DOHH2 (cell line): ENCODE results near the gene ASIC5.

Experiments
- H3F3A ChIP-seq: fragments of 200-600 bp; sonication (generic), shearing (Covaris generic); 2 replicates; pipeline ENCODE4 v1.6.0; 2016; ENCODE audit warnings: antibody characterized with exemption, mild to moderate bottlenecking; ENCODE audit not compliant: control insufficient read depth, insufficient read depth
- H3K27ac ChIP-seq: fragments of 200-600 bp; sonication (generic); 2 replicates; pipeline ENCODE4 v1.5.1; 2014; ENCODE audit warnings: low read depth, mild to moderate bottlenecking, low read length, moderate library complexity
- H3K27me3 ChIP-seq: fragments of 200-600 bp; sonication (generic); 2 replicates; pipeline ENCODE4 v1.6.1; 2014; ENCODE audit warnings: mild to moderate bottlenecking, low read length, mixed read lengths; ENCODE audit not compliant: control insufficient read depth
- H3K36me3 ChIP-seq: fragments of 200-600 bp; sonication (generic); 2 replicates; pipeline ENCODE4 v1.6.1; 2014; ENCODE audit warnings: mild to moderate bottlenecking, low read length, moderate library complexity, mixed read lengths; ENCODE audit not compliant: control insufficient read depth
- H3K4me1 ChIP-seq: fragments of 200-600 bp; sonication (generic); 2 replicates; pipeline ENCODE4 v1.6.1; 2014; ENCODE audit warnings: mild to moderate bottlenecking, low read length, mixed read lengths; ENCODE audit not compliant: control insufficient read depth
- H3K4me2 ChIP-seq: fragments of 200-600 bp; sonication (generic); 2 replicates; pipeline ENCODE4 v1.6.0; 2014; ENCODE audit warnings: mild to moderate bottlenecking, low read length, moderate library complexity
- H3K4me3 ChIP-seq: fragments of 200-600 bp; sonication (generic); 2 replicates; pipeline ENCODE4 v1.5.1; 2014; ENCODE audit warnings: mild to moderate bottlenecking, low read length, mixed read lengths
- H3K79me2 ChIP-seq: fragments of 200-600 bp; sonication (generic); 2 replicates; pipeline ENCODE4 v1.6.1; 2014; ENCODE audit warnings: mild to moderate bottlenecking, low read length, mixed read lengths; ENCODE audit not compliant: control insufficient read depth
- H3K9me2 ChIP-seq: fragments of 200-600 bp; sonication (generic); replicated peaks from 2 replicates; pipeline ENCODE4 v1.6.1; 2014; ENCODE audit warnings: mild to moderate bottlenecking, low read length, mixed read lengths; ENCODE audit not compliant: control insufficient read depth
- H3K9me3 ChIP-seq: fragments of 200-600 bp; sonication (generic); 2 replicates; pipeline ENCODE4 v1.6.1; 2014; ENCODE audit warnings: antibody characterized with exemption, low read length, mixed read lengths; ENCODE audit not compliant: control insufficient read depth, insufficient read depth
- H4K20me1 ChIP-seq: fragments of 200-600 bp; sonication (generic); 2 replicates; pipeline ENCODE4 v1.6.0; 2014; ENCODE audit warnings: low read depth, mild to moderate bottlenecking, antibody characterized with exemption, low read length, moderate library complexity; ENCODE audit not compliant: control insufficient read depth, insufficient read depth
- EZH2phosphoT487 ChIP-seq: fragments of 200-600 bp; sonication (generic); IDR thresholded peaks from 2 replicates; pipeline ENCODE4 v1.6.1; 2017; ENCODE audit warnings: borderline replicate concordance, mild to moderate bottlenecking, antibody characterized with exemption, low read length, moderate library complexity, mixed read lengths
- TF ChIP-seq, protein P1 (sequence below): fragments of 200-600 bp; sonication (generic); IDR thresholded peaks from one replicate; pipeline ENCODE4 v1.5.1; 2014; ENCODE audit warnings: antibody characterized with exemption, mild to moderate bottlenecking, low read depth, low read length; ENCODE audit not compliant: poor library complexity, severe bottlenecking

ASIC5 gene

DNA sequence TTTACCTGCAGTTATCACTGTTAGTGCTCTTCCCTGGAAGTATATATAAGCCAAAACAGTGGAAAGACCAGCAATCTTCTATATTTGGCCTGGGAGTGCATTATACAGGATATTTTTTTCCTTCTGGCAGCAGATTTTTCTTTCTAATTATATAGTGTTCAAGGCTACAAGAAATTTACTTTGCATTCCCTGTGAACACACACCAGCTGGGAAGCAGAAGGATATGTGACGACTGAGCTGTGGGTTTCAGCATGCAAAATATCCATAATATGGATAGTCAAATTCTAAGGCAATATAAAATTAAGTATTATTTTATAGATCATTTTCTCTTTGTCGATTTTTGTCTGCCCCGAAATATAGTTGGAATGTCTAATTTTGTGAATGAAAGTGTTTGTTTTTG lies 76.1 kb downstream of the ASIC5 start:
- Histone ChIP-seq H3K4me3 (no peak overlapping the region), H3K4me1 (no peaks in the 10 kb centered on the region)

DNA sequence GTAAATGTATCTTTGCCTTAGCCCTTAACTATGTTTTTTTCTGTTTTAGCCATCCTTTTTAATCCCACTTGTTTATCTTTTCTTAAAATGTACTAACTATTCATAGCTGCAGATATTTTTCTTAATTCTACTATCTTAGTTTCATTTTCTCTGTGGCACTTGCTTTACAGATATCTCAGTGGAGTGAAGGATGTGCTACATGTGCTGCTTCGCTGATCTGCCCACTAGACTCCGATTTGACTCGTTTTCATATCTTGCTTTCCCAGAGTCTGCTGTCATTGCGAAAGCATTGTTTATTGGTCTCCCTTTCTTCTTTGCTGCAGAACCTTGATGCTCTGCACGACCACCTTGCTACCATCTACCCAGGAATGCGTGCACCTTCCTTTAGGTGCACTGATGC lies 76.7 kb downstream of the ASIC5 start:
- Histone ChIP-seq H4K20me1 (no peaks in the 10 kb centered on the region), H3K4me1 (no peaks in the 10 kb centered on the region), H3F3A (no peaks in the 10 kb centered on the region), H3K9me3 (no peaks in the 10 kb centered on the region), H3K79me2 (no peaks in the 10 kb centered on the region), H3K9me2 (no peaks in the 10 kb centered on the region), H3K36me3 (no peaks in the 10 kb centered on the region), H3K27ac (no peak overlapping the region), H3K4me3 (no peak overlapping the region), H3K27me3 (no peaks in the 10 kb centered on the region), H3K4me2 (no peak overlapping the region)
- no peak for TF ChIP-seq EZH2phosphoT487
- TF ChIP-seq, protein P1, sequence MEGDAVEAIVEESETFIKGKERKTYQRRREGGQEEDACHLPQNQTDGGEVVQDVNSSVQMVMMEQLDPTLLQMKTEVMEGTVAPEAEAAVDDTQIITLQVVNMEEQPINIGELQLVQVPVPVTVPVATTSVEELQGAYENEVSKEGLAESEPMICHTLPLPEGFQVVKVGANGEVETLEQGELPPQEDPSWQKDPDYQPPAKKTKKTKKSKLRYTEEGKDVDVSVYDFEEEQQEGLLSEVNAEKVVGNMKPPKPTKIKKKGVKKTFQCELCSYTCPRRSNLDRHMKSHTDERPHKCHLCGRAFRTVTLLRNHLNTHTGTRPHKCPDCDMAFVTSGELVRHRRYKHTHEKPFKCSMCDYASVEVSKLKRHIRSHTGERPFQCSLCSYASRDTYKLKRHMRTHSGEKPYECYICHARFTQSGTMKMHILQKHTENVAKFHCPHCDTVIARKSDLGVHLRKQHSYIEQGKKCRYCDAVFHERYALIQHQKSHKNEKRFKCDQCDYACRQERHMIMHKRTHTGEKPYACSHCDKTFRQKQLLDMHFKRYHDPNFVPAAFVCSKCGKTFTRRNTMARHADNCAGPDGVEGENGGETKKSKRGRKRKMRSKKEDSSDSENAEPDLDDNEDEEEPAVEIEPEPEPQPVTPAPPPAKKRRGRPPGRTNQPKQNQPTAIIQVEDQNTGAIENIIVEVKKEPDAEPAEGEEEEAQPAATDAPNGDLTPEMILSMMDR: no peak

More for the DNA sequence above, 76.1 kb downstream of the ASIC5 start:
- Histone ChIP-seq H3K79me2 (no peaks in the 10 kb centered on the region), H3F3A (no peaks in the 10 kb centered on the region), H3K4me2 (no peak overlapping the region), H3K9me3 (no peaks in the 10 kb centered on the region), H3K9me2 (no peaks in the 10 kb centered on the region), H3K27me3 (no peaks in the 10 kb centered on the region), H3K36me3 (no peaks in the 10 kb centered on the region), H3K27ac (no peak overlapping the region), H4K20me1 (no peaks in the 10 kb centered on the region)
- TF ChIP-seq EZH2phosphoT487: no peak
- TF ChIP-seq, protein P1: no peak

DNA sequence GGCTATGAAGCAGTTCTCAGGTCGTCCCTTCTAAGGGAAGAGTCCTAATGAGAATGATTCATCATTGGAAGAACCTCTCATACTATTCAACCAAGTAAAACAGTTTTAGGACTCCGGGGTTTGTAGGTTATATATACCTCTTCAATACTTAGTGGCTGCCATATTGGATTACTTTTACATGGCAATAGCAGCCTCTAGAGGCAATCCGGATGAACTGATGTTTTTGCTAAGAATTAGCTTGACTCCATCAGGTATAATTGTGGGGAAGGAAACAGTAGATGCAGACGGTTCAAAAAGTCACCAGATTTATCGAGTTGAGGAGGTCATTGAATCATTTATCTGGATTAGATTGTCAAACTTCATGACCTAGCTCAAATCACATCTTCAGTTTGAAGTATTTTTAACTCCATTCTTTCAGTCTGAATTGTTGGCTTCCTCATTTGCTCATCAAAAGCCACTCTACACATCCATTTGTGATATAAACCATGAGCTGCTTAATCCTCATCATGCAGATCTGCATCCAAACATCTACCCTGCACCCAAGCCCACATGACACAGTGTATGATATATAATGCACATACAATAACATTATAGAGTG lies 78.9 kb downstream of the ASIC5 start:
- Histone ChIP-seq H3K4me1 (no peaks in the 10 kb centered on the region), H3K27me3 (no peaks in the 10 kb centered on the region), H3K36me3 (no peaks in the 10 kb centered on the region), H3K4me2 (no peak overlapping the region), H3K4me3 (no peak overlapping the region), H3K27ac (no peak overlapping the region), H4K20me1 (no peaks in the 10 kb centered on the region), H3K9me3 (no peaks in the 10 kb centered on the region), H3K9me2 (no peaks in the 10 kb centered on the region), H3F3A (no peaks in the 10 kb centered on the region), H3K79me2 (no peaks in the 10 kb centered on the region)
- no peak for TF ChIP-seq EZH2phosphoT487
- TF ChIP-seq, protein P1: peak; percentile 72

DNA sequence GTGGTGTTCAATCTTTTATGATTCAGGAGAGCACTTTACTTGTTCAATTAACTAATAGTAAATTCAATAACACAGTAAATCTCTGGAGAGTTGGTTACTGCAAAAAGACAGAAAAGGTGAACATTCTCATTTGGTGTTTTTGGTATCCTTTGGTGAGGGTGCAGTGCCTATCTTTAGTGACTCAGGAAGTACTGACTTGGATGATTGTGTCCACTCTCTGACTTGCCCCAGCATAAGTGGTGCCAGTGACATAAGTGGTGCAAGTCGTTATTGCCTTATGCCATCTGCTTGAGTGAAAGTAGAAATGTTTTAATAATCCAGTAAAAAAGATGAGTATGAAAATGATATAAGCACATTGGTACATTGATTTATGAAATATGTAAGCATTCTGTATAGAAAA lies 80.2 kb downstream of the ASIC5 start:
- H3K27ac ChIP-seq: no peak overlapping the region
- no peaks in the 10 kb centered on the region for H3K9me3 ChIP-seq
- TF ChIP-seq EZH2phosphoT487: no peak
- TF ChIP-seq, protein P1: no peak

More for the DNA sequence above, 80.2 kb downstream of the ASIC5 start:
- Histone ChIP-seq H3K4me3 (no peak overlapping the region), H3F3A (no peaks in the 10 kb centered on the region), H3K4me1 (no peaks in the 10 kb centered on the region), H3K9me2 (no peaks in the 10 kb centered on the region), H4K20me1 (no peaks in the 10 kb centered on the region), H3K36me3 (no peaks in the 10 kb centered on the region), H3K4me2 (no peak overlapping the region), H3K27me3 (no peaks in the 10 kb centered on the region), H3K79me2 (no peaks in the 10 kb centered on the region)
